ENCODE measurements around the gene C1orf35. TPM values are rescaled to one million over a fixed set of nuclear protein-coding genes. Genes with fewer than 3 reads are reported as not detected.
A peak's percentile ranks its signal among the peaks of the same experiment; 100 is the strongest.
"Not testable (repeated sequence)": the region's sequence is repeated elsewhere in the genome, so short reads cannot be mapped to it uniquely, and the experiment has no call there.

C1orf35 gene
- total RNA-seq, 1 experiment from 2014 or later = 19.0 TPM

GRCh38 chr1:228142155-228142691 is 39.1 kb upstream of the C1orf35 start:
- DNase-seq (ENCODE audit: low read depth) = no peak

GRCh38 chr1:228141226-228142044 is 38.3 kb upstream of the C1orf35 start:
- peak; percentile 88 for DNase-seq (ENCODE audit: low read depth)

- DNase-seq (ENCODE audit: low read depth) = no peak
Observed at GRCh38 chr1:228140724-228141225, 37.6 kb upstream of the C1orf35 start.

GRCh38 chr1:228139931-228140723 is 37.0 kb upstream of the C1orf35 start, which contains the start of gene GUK1:
TSS of gene GUK1 (plus strand) at chr1:228140279. CDS start at chr1:228140303, 24 bp downstream.
- DNase-seq (ENCODE audit: low read depth) = peak; percentile 99

GRCh38 chr1:228139406-228139930 is 36.3 kb upstream of the C1orf35 start:
- DNase-seq (ENCODE audit: low read depth) = no peak

GRCh38 chr1:228136901-228137300 is 33.8 kb upstream of the C1orf35 start:
- DNase-seq (ENCODE audit: low read depth) = no peak

- no peak for DNase-seq (ENCODE audit: low read depth)
Observed at GRCh38 chr1:228134591-228134990, 31.5 kb upstream of the C1orf35 start.

- no peak for DNase-seq (ENCODE audit: low read depth)
Observed at GRCh38 chr1:228131766-228132165, 28.6 kb upstream of the C1orf35 start.

- no peak for DNase-seq (ENCODE audit: low read depth)
Observed at GRCh38 chr1:228125185-228125584, 22.1 kb upstream of the C1orf35 start.

GRCh38 chr1:228123505-228123904 is 20.4 kb upstream of the C1orf35 start:
- no peak for DNase-seq (ENCODE audit: low read depth)

GRCh38 chr1:228122921-228123441 is 19.9 kb upstream of the C1orf35 start:
- DNase-seq (ENCODE audit: low read depth) = no peak

- no peak for DNase-seq (ENCODE audit: low read depth)
Observed at GRCh38 chr1:228120857-228121489, 17.8 kb upstream of the C1orf35 start.

GRCh38 chr1:228120351-228120750 is 17.2 kb upstream of the C1orf35 start:
- no peak for DNase-seq (ENCODE audit: low read depth)

GRCh38 chr1:228118040-228118439 is 14.9 kb upstream of the C1orf35 start:
- no peak for DNase-seq (ENCODE audit: low read depth)

GRCh38 chr1:228117335-228117734 is 14.2 kb upstream of the C1orf35 start:
- DNase-seq (ENCODE audit: low read depth) = no peak

GRCh38 chr1:228114827-228115226 is 11.7 kb upstream of the C1orf35 start:
- no peak for DNase-seq (ENCODE audit: low read depth)

- DNase-seq (ENCODE audit: low read depth) = no peak
Observed at GRCh38 chr1:228112617-228113016, 9.5 kb upstream of the C1orf35 start.

- no peak for DNase-seq (ENCODE audit: low read depth)
Observed at GRCh38 chr1:228112167-228112566, 9.0 kb upstream of the C1orf35 start.

- DNase-seq (ENCODE audit: low read depth) = not testable (repeated sequence)
Observed at GRCh38 chr1:228111315-228111714, 8.2 kb upstream of the C1orf35 start.

GRCh38 chr1:228110556-228110955 is 7.4 kb upstream of the C1orf35 start:
- no peak for DNase-seq (ENCODE audit: low read depth)

GRCh38 chr1:228109962-228110488 is 6.9 kb upstream of the C1orf35 start:
- no peak for DNase-seq (ENCODE audit: low read depth)

Data from M059J (cell line).